ENCODE data around the gene TSBP1. TPM values are rescaled to one million over a fixed set of nuclear protein-coding genes. Genes with fewer than 3 reads are reported as not detected.
A peak's percentile ranks its signal among the peaks of the same experiment; 100 is the strongest.

The TSBP1 gene
- total RNA-seq, 4 donors from 2014 or later: not detected

DNA sequence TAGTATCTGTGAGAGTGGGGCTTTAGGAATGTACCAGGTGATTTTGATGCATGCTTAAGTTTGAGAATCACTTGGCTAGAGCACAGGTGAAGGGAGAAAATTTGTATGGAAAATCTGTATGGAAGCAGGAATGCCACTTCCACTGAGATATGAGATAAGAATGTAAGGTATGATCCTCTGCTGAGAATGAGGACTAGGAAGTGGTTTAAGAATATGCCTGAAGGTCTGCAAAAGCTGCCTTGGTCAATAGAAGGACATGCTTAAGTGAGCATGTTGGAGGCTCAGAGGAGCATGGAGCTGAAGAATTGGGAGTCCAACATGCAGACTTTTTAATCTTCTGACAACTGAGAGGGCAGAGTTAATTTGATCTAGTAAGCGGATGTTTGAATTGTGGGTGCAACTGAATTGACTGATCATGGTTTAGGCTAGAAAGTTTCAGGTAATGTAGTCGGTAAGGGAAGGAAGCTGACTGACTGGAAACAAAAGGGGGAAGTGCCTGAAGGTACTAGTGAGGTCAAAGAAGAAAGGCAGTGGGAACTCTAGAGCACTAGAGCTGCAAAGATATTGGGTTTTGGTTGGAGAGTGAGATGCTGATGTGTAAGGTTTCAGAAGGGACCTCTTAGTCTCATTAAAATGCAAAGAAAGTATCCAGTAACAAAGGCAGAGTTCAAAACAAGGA lies 119.2 kb downstream of the TSBP1 start:
- WGBS, 2 donors (ENCODE audit: low coverage in 1 of 2): 78% methylated on average over 1 of the region's 2 CpGs; no CpG with 5 or more reads in 1 of the 2 donors
- peaks cover 3% of the 10 kb centered on the region for H3K27me3 ChIP-seq
- H3K27ac ChIP-seq: no peak overlapping the region
- H3K9me3 ChIP-seq: no peaks in the 10 kb centered on the region
- no peak overlapping the region for H3K4me3 ChIP-seq
- peaks cover 0 to 21% (median 0%) of the 10 kb centered on the region in 3 donors for H3K4me1 ChIP-seq
- no peaks in the 10 kb centered on the region for H3K36me3 ChIP-seq
- ATAC-seq: no peak
- TF ChIP-seq, protein P1, sequence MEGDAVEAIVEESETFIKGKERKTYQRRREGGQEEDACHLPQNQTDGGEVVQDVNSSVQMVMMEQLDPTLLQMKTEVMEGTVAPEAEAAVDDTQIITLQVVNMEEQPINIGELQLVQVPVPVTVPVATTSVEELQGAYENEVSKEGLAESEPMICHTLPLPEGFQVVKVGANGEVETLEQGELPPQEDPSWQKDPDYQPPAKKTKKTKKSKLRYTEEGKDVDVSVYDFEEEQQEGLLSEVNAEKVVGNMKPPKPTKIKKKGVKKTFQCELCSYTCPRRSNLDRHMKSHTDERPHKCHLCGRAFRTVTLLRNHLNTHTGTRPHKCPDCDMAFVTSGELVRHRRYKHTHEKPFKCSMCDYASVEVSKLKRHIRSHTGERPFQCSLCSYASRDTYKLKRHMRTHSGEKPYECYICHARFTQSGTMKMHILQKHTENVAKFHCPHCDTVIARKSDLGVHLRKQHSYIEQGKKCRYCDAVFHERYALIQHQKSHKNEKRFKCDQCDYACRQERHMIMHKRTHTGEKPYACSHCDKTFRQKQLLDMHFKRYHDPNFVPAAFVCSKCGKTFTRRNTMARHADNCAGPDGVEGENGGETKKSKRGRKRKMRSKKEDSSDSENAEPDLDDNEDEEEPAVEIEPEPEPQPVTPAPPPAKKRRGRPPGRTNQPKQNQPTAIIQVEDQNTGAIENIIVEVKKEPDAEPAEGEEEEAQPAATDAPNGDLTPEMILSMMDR (IDR thresholded peaks at IDR 0.05): no peak
- no peak for TF ChIP-seq POLR2A (IDR thresholded peaks at IDR 0.05)
- no peak for TF ChIP-seq EP300 (IDR thresholded peaks at IDR 0.05)
- TF ChIP-seq POLR2AphosphoS5 (IDR thresholded peaks at IDR 0.05): no peak

DNA sequence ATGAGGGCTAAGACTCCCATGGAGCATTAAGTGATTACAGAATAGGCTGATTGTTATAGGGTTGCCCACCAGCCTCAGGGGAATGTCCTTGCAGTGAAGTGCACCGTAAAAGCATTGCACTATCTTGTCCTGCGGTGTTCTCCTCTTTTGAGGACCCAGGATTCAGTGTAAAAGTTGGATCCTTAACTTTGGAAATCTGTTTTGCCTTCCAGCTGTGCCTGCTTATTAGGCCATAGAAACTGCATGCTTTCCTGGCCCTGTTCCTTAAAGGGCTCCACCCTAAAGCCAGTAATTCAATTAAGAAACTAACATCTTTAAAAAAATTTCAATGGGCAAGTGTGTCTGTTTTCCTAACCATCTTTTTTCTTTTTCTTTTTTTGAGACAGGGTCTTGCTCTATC lies 122.4 kb downstream of the TSBP1 start:
- H3K4me1 ChIP-seq: peaks cover 0 to 12% (median 0%) of the 10 kb centered on the region in 3 donors
- H3K36me3 ChIP-seq: no peaks in the 10 kb centered on the region
- WGBS, 2 donors (ENCODE audit: low coverage in 1 of 2): 89 to 100% methylated on average over 1 to 2 of the region's 2 CpGs
- no peak overlapping the region for H3K4me3 ChIP-seq
- ATAC-seq: no peak
- H3K9me3 ChIP-seq: no peaks in the 10 kb centered on the region
- H3K27me3 ChIP-seq: peaks cover 3% of the 10 kb centered on the region
- no peak for TF ChIP-seq POLR2AphosphoS5 (IDR thresholded peaks at IDR 0.05)
- no peak for TF ChIP-seq EP300 (IDR thresholded peaks at IDR 0.05)
- TF ChIP-seq POLR2A (IDR thresholded peaks at IDR 0.05): no peak
- TF ChIP-seq, protein P1 (IDR thresholded peaks at IDR 0.05): no peak
- H3K27ac ChIP-seq: no peak overlapping the region

DNA sequence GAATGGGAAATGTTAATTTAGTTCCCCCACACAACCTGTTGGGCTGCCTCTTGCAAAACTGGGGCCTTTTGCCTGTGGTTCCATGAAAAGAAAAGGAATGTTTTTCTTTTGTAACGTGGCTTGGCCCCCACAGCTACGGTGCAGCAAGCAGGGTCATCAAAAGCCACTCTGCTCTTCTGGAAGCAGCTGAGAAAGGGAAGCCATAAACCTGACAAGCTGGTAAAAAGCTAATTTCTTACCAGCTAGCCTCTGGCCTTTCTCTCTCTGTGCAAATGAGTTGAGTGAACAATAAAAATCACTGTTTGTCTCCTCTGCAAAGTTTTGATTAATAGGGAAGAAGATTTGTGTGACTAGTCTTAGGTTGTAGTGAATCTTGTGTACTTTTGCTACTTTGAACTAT lies 124.3 kb downstream of the TSBP1 start:
- H3K27ac ChIP-seq: no peak overlapping the region
- ATAC-seq: no peak
- H3K36me3 ChIP-seq: no peaks in the 10 kb centered on the region
- H3K27me3 ChIP-seq: peaks cover 3% of the 10 kb centered on the region
- TF ChIP-seq EP300 (IDR thresholded peaks at IDR 0.05) (no peak), POLR2AphosphoS5 (IDR thresholded peaks at IDR 0.05) (no peak)
- TF ChIP-seq, protein P1 (IDR thresholded peaks at IDR 0.05): no peak
- no peak overlapping the region for H3K4me3 ChIP-seq
- H3K9me3 ChIP-seq: no peaks in the 10 kb centered on the region
- 0% methylated on average over 2 of the region's 2 CpGs; no CpG with 5 or more reads in 1 of the 2 donors for WGBS, 2 donors (ENCODE audit: low coverage in 1 of 2)
- peaks cover 0 to 21% (median 0%) of the 10 kb centered on the region in 3 donors for H3K4me1 ChIP-seq

DNA sequence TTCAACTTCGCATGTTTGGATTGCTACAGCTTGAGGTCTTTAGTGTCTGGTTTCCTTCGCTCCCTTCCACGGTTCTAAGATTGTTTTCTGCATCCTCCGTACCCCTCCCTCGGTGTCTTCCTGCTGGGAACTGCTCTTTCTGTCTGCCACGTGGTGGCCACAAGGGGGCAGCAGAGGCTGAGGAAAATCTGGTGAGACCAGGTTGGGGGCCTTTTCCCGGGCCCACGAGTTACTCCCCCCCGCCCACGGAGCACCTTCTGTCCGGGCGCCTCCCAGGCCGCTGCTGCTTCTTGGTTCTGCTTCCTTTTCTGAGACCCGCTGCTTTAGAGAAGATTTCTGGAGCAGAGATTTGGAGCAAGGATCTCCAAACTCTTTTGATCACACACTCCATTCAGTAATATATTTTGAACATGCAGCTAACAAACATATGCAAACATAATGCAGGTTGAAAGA lies 126.7 kb downstream of the TSBP1 start:
- peak; percentile 84 for ATAC-seq
- TF ChIP-seq, protein P1 (IDR thresholded peaks at IDR 0.05): peak; percentile 89 to 92 (median 90)
- TF ChIP-seq POLR2A (IDR thresholded peaks at IDR 0.05) (no peak), EP300 (IDR thresholded peaks at IDR 0.05) (no peak), POLR2AphosphoS5 (IDR thresholded peaks at IDR 0.05) (peak; percentile 31)
- 0% methylated on average over 8 of the region's 14 CpGs; no CpG with 5 or more reads in 1 of the 2 donors for WGBS, 2 donors (ENCODE audit: low coverage in 1 of 2)
- H3K27me3 ChIP-seq: no peaks in the 10 kb centered on the region
- H3K36me3 ChIP-seq: no peaks in the 10 kb centered on the region
- peak overlapping the region; percentile 56 to 78 (median 68) for H3K27ac ChIP-seq
- peaks cover 0 to 21% (median 0%) of the 10 kb centered on the region in 3 donors for H3K4me1 ChIP-seq
- peak overlapping the region; percentile 18 to 36 for H3K4me3 ChIP-seq
- H3K9me3 ChIP-seq: no peaks in the 10 kb centered on the region

DNA sequence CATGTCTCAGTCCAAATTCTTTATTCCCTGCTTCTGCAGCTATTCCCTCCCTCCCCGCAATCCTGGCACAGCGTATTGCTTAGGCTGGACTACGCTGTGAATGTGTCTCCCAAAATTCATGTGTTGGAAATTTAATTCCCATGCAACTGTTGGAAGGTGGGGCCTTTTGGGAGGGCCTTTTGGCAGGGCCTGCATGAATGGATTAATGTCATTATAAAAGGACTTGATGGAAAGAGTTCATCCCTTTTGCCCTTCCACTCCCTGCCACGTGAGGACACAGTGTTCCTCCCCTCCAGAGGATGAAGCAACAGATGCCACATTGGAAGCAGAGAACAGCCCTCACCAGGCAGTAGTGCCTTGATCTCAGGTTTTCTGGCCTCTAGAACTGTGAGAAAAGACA lies 127.4 kb downstream of the TSBP1 start:
- peak; percentile 88 for ATAC-seq
- Histone ChIP-seq H3K27me3 (no peaks in the 10 kb centered on the region), H3K9me3 (no peaks in the 10 kb centered on the region), H3K4me3 (peak overlapping the region in 1 of 2 donors; percentile 36), H3K27ac (peak overlapping the region in 3 of 4 donors; percentile 56 to 78 (median 73)), H3K4me1 (peaks cover 0 to 21% (median 0%) of the 10 kb centered on the region in 3 donors), H3K36me3 (no peaks in the 10 kb centered on the region)
- 57 to 60% methylated on average over 2 to 4 of the region's 4 CpGs for WGBS, 2 donors (ENCODE audit: low coverage in 1 of 2)
- TF ChIP-seq EP300 (IDR thresholded peaks at IDR 0.05) (no peak), POLR2A (IDR thresholded peaks at IDR 0.05) (no peak), POLR2AphosphoS5 (IDR thresholded peaks at IDR 0.05) (peak; percentile 86)
- TF ChIP-seq, protein P1 (IDR thresholded peaks at IDR 0.05): no peak
